NCI-H146 treated with DMSO at 0.1 percent for 48 hours (cell line): ENCODE results near the gene UNCX.
A peak's percentile ranks its signal among the peaks of the same experiment; 100 is the strongest.
"Not testable (repeated sequence)": the region's sequence is repeated elsewhere in the genome, so short reads cannot be mapped to it uniquely, and the experiment has no call there.

Experiments used
- DNase-seq: peaks from one replicate; lab custom pipeline; 2025; ENCODE audit not compliant: unreplicated experiment; lab: John Stamatoyannopoulos, UW

The UNCX gene

GRCh38 chr7:1274121-1274875 lies 41.6 kb downstream of the UNCX start:
- no peak for DNase-seq

GRCh38 chr7:1274876-1275375 lies 42.3 kb downstream of the UNCX start:
- DNase-seq = no peak

GRCh38 chr7:1275451-1276381 lies 43.0 kb downstream of the UNCX start:
- DNase-seq = peak; percentile 30

GRCh38 chr7:1276626-1277175 lies 44.0 kb downstream of the UNCX start:
- DNase-seq = no peak

DNA sequence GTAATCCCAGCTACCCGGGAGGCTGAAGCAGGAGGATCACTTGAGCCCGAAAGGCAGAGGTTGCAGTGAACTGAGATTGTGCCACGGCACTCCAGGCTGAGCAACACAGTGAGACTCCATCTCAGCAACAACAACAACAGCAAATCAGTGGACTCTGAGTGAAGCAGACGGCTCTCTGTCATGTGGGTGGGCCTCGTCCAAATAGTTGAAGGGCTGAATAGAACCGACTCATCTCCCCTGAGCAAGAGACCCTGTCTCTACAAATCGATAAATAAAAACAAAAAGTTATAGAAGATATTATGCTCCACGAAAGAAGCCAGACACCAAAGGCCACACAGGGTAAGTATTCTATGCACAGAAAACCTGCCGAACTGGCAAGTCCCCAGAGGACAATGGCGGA lies 45.9 kb downstream of the UNCX start:
- no peak for DNase-seq

DNA sequence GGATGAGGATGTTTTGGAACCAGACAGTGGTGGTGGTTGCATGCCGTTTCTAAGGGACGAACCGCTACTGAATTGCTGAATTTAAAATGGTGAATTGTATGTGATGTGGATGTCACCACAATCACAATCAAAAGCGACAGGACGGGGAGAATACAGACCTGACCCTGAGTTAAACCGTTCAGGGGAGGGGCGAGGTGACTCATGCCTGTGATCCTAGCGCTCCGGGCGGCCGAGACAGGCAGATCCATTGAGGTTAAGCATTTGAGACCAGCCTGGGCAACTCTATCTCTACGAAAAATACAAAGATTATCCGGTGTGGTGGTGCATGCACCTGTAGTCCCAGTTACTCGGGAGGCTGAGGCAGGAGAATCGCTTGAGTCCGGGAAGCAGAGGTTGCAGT lies 46.4 kb downstream of the UNCX start:
- DNase-seq = no peak

GRCh38 chr7:1279895-1280294 lies 47.2 kb downstream of the UNCX start:
- DNase-seq = not testable (repeated sequence)

- no peak for DNase-seq
Measured at GRCh38 chr7:1281068-1281467, 48.4 kb downstream of the UNCX start.

DNA sequence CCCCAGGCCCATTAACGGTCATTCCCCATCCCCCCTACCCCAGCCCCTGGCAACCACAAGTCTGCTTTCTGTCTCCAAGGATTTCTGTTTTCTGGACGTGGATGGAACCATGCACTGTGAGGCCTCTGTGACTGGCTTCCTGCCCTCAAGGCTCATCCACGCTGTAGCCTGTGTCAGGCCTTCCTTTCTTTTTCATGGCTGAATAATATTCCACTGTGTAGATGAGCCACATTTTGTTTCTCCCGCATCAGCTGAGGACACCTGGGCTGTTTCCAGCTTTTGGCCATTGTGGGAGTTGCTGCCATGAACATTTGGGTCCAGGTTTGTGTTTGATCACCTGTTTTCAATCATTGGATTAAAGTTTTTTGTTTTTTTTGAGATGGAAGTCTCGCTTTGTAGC lies 50.0 kb downstream of the UNCX start:
- no peak for DNase-seq

DNA sequence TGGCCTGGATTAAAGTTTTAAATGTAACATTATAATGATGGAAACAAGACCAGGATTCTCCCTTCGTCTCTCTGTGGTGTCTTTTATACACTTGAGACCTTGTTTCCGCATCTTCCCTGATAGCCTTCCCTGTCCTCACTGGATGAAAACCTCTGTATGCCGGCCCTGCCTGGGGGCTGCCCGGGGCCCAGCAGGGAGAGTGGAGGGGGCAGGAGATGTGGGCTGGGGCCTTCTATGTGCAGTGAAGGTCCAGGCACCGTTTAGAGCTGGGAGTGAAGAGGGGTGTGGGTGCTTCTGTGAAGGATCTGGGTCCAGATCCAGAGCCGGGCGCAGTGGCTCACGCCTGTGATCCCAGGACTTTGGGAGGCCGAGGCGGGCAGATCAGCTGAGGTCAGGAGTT lies 50.7 kb downstream of the UNCX start:
- no peak for DNase-seq

DNA sequence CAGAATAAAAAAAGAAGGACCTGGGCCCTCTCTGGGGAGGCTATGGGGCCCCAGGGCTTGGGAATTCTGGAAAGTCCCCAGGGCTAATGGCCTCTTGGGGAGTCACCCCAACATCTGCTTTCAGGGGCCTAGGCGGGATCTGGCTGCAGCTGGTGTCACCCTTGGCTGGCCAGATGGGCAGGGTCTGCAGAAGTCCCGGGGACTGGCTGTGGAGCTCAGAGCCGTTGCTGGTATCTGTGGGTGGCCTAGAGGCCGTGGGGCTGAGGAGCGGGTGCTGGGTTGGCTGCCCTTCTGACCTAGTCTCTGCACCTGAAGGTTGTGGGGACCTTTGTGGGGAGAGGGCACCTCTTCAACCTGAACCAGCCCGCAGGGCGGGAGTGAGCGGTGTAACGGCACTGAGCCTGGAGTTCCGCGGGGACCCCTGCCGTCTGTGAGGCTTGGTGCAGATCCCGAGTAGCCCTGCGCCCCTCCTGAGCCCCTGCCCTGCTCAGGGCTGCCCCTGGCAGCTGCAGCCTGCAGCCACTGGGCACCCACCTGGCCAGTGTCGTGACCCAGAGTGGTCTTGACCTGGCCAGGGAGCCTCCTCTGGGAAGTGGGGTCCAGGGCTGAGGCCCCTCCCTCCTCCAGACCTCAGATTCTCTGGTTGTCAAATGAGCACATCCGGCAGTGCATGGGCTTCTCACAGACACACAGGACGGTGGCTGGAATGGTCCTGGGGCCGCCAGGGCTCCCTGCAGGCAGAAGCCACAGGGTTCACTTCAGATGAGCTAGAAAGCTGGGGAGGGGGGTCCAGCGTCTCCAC lies 51.5 kb downstream of the UNCX start:
- DNase-seq = no peak

GRCh38 chr7:1284743-1285458 lies 52.2 kb downstream of the UNCX start:
- no peak for DNase-seq

- DNase-seq = no peak
Measured at GRCh38 chr7:1285556-1286301, 53.1 kb downstream of the UNCX start.
